Osteoblast (primary cell): ENCODE results near the gene FUOM. TPM values are rescaled to one million over a fixed set of nuclear protein-coding genes. Genes with fewer than 3 reads are reported as not detected.
A peak's percentile ranks its signal among the peaks of the same experiment; 100 is the strongest.

Source experiments
- DNase-seq: peaks from one replicate; pipeline ENCODE4 v3.0.0; 2011; ENCODE audit warnings: low spot score, mixed read lengths; ENCODE audit not compliant: insufficient read length; ENCODE audit errors: missing footprints
- H2AFZ ChIP-seq: 2 replicates; pipeline ENCODE4 v1.6.0; 2011; ENCODE audit warnings: mild to moderate bottlenecking, low read length
- H3K27ac ChIP-seq: 2 replicates; pipeline ENCODE4 v1.5.1; 2011; ENCODE audit warnings: mild to moderate bottlenecking, low read depth, low read length, moderate library complexity
- H3K27me3 ChIP-seq: 2 replicates; pipeline ENCODE4 v1.6.0; 2012; ENCODE audit warnings: mild to moderate bottlenecking, control low read depth, inconsistent platforms, low read length, moderate library complexity; ENCODE audit not compliant: insufficient read depth
- H3K36me3 ChIP-seq: 2 replicates; pipeline ENCODE4 v1.5.1; 2011; ENCODE audit warnings: mild to moderate bottlenecking, low read length, control low read depth, moderate library complexity; ENCODE audit not compliant: insufficient read depth
- H3K4me1 ChIP-seq: 2 replicates; pipeline ENCODE4 v1.5.1; 2011; ENCODE audit warnings: mild to moderate bottlenecking, low read length, control low read depth, moderate library complexity; ENCODE audit not compliant: insufficient read depth
- H3K4me2 ChIP-seq: 2 replicates; pipeline ENCODE4 v1.6.0; 2011; ENCODE audit warnings: mild to moderate bottlenecking, low read length; ENCODE audit not compliant: insufficient read depth
- H3K4me3 ChIP-seq: fragments of 200-600 bp; sonication (generic); 3 replicates; pipeline ENCODE4 v1.5.1; 2012; ENCODE audit warnings: mild to moderate bottlenecking, low read length, inconsistent platforms; ENCODE audit not compliant: insufficient read depth
- H3K79me2 ChIP-seq: 2 replicates; pipeline ENCODE4 v1.6.0; 2012; ENCODE audit warnings: mild to moderate bottlenecking, low read length, control low read depth, inconsistent platforms; ENCODE audit not compliant: insufficient read depth
- H3K9me3 ChIP-seq: 2 replicates; pipeline ENCODE4 v1.5.1; 2011; ENCODE audit warnings: low read depth, low read length, control low read depth
- H4K20me1 ChIP-seq: 2 replicates; pipeline ENCODE4 v1.6.0; 2012; ENCODE audit warnings: mild to moderate bottlenecking, low read length, control low read depth; ENCODE audit not compliant: insufficient read depth
- total RNA-seq: library from RNA; depleted of rRNA; stranded (reverse); fragments of >200 nt; gene quantifications from 2 replicates; pipeline ENCODE4 v1.2.3, GENCODE V29; 2012
- TF ChIP-seq, protein P1 (sequence below): IDR thresholded peaks from 2 replicates; pipeline ENCODE4 v1.5.1; 2011; ENCODE audit warnings: mild to moderate bottlenecking, low read depth, low read length, moderate library complexity; ENCODE audit errors: extremely low read depth

FUOM gene
- total RNA-seq, 1 donor = 5.1 TPM

DNA sequence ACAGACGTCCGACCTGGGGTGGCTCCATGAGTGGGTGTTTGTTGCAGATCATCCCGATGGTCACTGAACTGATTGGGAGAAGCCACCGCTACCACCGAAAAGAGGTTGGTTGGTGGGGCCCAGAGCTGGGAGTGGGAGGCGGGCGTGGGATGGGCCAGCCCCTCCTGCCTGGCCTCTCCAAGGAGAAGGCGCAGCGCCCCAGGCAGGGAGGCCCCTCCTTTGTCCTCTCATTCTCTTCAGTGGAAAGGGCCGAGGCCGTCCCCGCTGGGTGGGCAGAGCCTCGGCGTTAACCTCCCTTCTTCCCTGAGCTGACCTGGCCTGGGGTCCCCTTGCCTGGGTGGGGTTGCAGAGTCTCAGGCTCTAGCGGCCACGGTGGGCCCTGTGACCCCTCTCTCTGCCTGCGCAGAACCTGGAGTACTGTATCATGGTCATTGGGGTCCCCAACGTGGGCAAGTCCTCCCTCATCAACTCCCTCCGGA is 41.3 kb upstream of the FUOM start:
- no peak overlapping the region for H3K4me3 ChIP-seq
- peaks cover 67% of the 10 kb centered on the region for H3K79me2 ChIP-seq
- no peak overlapping the region for H3K27ac ChIP-seq
- H3K4me1 ChIP-seq = no peaks in the 10 kb centered on the region
- H3K36me3 ChIP-seq = peaks cover 76% of the 10 kb centered on the region
- DNase-seq = no peak
- no peaks in the 10 kb centered on the region for H3K27me3 ChIP-seq
- no peak overlapping the region for H2AFZ ChIP-seq
- TF ChIP-seq, protein P1, sequence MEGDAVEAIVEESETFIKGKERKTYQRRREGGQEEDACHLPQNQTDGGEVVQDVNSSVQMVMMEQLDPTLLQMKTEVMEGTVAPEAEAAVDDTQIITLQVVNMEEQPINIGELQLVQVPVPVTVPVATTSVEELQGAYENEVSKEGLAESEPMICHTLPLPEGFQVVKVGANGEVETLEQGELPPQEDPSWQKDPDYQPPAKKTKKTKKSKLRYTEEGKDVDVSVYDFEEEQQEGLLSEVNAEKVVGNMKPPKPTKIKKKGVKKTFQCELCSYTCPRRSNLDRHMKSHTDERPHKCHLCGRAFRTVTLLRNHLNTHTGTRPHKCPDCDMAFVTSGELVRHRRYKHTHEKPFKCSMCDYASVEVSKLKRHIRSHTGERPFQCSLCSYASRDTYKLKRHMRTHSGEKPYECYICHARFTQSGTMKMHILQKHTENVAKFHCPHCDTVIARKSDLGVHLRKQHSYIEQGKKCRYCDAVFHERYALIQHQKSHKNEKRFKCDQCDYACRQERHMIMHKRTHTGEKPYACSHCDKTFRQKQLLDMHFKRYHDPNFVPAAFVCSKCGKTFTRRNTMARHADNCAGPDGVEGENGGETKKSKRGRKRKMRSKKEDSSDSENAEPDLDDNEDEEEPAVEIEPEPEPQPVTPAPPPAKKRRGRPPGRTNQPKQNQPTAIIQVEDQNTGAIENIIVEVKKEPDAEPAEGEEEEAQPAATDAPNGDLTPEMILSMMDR = no peak
- no peaks in the 10 kb centered on the region for H3K9me3 ChIP-seq
- H3K4me2 ChIP-seq = no peak overlapping the region
- H4K20me1 ChIP-seq = peaks cover 5% of the 10 kb centered on the region

DNA sequence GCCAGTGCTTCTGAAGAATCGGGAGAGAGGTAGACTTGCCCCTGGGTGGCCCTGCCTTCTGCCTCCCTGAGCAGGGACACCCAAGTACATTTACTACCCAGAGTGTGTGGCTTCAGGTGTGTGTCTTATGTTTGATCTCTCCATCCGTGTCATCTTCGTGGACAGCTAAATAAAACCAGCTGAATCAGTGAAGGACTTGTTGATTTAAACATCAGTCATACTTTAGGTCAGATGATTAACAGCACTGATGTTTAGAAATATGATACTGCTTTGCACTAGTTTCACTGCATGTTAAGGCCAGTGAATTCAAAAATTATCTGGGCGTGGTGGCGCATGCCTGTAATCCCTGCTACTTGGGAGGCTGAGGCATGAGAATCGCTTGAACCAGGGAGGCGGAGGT is 40.1 kb upstream of the FUOM start:
- Histone ChIP-seq H3K36me3 (peaks cover 67% of the 10 kb centered on the region), H3K79me2 (peaks cover 66% of the 10 kb centered on the region)
- DNase-seq = no peak

DNA sequence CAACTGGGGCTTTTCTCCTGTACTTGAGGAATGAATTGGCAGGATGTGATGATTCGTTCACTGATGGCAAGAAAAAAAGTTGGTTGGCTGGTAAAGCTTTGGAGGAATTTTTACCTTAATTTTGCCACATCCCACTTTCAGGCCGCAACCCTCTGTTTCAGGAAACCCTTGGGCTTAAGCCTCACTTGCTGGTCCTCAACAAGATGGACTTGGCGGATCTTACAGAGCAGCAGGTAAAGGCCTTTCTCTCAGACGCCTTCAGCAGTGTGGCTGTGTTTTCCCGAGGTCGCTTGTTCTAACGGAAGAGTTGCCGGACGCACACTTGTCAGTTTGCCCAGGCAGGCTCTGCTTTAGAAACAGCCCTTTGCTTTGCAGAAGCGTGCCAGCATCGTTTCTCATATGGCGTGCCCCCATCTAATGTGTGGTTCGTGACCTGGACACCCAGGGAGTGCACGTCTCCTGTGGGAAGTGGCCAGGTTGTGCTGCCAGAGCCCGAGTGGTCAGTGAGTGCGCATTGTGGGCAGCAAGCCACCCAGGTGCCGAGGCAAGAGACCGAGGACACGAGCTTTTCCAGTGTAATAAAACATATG is 38.3 kb upstream of the FUOM start:
- Histone ChIP-seq H3K27ac (no peak overlapping the region), H3K27me3 (no peaks in the 10 kb centered on the region), H3K9me3 (no peaks in the 10 kb centered on the region), H4K20me1 (peaks cover 5% of the 10 kb centered on the region), H3K36me3 (peaks cover 50% of the 10 kb centered on the region), H2AFZ (no peak overlapping the region), H3K4me2 (no peak overlapping the region), H3K4me1 (peaks cover 4% of the 10 kb centered on the region), H3K79me2 (peaks cover 61% of the 10 kb centered on the region), H3K4me3 (no peak overlapping the region)
- TF ChIP-seq, protein P1 = no peak
- no peak for DNase-seq

More for the DNA sequence above, 40.1 kb upstream of the FUOM start:
- Histone ChIP-seq H3K4me3 (no peak overlapping the region), H3K27me3 (no peaks in the 10 kb centered on the region), H3K4me2 (no peak overlapping the region), H3K27ac (no peak overlapping the region), H3K4me1 (peaks cover 4% of the 10 kb centered on the region), H2AFZ (no peak overlapping the region), H4K20me1 (peaks cover 5% of the 10 kb centered on the region), H3K9me3 (no peaks in the 10 kb centered on the region)
- TF ChIP-seq, protein P1 = no peak

DNA sequence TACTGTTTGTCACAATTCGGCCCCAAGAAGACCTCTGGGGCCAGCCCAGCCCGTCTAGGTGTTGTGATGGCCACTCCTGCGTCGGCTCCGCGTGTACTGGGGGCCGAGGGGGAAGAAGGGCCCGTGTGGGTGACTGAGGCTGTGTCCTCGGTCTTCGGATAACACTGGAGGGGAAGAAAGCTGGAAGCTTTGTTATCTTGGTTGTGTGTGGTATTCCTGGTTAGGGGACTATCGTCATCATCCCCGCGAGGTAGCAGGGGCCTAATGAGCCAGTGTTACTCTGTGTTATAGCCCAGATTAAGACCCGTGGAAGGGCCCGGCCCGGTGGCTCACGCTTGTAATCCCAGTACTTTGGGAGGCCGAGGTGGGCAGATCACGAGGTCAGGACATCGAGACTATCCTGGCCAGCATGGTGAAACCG is 37.0 kb upstream of the FUOM start:
- TF ChIP-seq, protein P1 = no peak
- Histone ChIP-seq H3K9me3 (no peaks in the 10 kb centered on the region), H3K27me3 (no peaks in the 10 kb centered on the region), H3K4me2 (peak overlapping the region; percentile 94), H3K4me3 (peak overlapping the region; percentile 98), H3K79me2 (peaks cover 51% of the 10 kb centered on the region), H2AFZ (peak overlapping the region; percentile 84), H4K20me1 (peaks cover 2% of the 10 kb centered on the region), H3K27ac (peak overlapping the region; percentile 83), H3K4me1 (peaks cover 4% of the 10 kb centered on the region), H3K36me3 (peaks cover 38% of the 10 kb centered on the region)
- DNase-seq = no peak
